Activated T-cell treated with anti-CD3 and anti-CD28 coated beads, Interleukin-2, amount 50 U/mL, for 1 hour (primary cell): ENCODE results near the gene ADCY10.
"Not testable (repeated sequence)": the region's sequence is repeated elsewhere in the genome, so short reads cannot be mapped to it uniquely, and the experiment has no call there.

Experiments
- DNase-seq: peaks from one replicate; pipeline ENCODE4 v3.0.0-alpha.2; 2020

Gene ADCY10

GRCh38 chr1:167924543-167925231 lies 10.8 kb upstream of the ADCY10 start:
- DNase-seq: no peak

DNA sequence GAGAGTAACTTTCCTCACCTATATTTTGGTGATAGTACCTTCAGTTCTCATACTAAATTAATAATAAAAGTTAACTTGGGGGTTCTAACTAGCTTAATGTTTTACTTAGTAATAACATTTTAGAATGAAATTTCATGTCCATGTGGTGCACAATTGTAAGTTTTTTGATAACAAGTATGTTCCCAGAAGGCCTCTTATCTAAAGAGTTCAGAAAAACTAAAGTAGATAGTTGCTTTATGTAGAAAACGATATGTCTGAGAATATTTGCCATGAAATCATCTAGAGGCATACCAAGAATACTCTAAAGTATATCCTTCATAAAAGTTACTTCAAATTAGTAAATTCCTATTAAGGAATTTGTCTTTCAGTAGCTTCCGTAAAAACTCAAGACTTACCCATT lies 10.2 kb upstream of the ADCY10 start:
- DNase-seq: no peak

DNA sequence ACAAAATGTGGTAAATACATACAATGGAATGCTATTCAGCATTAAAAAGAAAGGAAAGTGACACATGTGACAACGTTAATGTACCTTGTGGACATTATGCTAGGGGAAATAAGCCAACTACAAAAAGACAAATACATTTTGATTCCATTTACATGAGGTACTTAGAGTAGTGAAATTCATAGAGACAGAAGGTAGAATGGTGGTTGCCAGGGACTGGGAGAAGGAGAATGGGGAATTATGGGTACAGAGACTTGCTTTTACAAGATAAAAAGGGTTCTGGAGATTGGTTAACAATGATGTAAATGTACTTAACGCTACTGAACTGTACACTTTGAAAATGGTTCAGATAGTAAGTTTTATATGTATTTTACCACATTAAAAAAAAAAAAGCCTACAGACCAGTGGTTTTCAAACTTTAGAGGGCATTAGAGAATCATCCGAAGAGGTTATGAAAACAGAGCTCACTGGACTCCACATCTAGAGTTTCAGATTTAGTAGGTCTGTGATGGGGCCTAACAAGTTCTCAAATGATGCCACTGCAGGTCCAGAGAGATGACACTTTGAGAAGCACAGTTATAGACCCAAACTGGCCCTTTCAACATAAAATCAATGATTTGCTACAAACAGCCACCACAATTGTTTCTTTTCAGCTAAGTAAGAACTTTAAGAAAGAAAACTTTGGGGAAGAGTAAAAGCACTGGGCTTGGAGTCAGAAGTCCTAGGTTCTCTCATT lies 9.6 kb upstream of the ADCY10 start:
- DNase-seq: no peak

- no peak for DNase-seq
These were observed 8.7 kb upstream of the ADCY10 start for GRCh38 chr1:167922611-167923074.

- DNase-seq: no peak
These were observed 8.1 kb upstream of the ADCY10 start for GRCh38 chr1:167922023-167922422.

DNA sequence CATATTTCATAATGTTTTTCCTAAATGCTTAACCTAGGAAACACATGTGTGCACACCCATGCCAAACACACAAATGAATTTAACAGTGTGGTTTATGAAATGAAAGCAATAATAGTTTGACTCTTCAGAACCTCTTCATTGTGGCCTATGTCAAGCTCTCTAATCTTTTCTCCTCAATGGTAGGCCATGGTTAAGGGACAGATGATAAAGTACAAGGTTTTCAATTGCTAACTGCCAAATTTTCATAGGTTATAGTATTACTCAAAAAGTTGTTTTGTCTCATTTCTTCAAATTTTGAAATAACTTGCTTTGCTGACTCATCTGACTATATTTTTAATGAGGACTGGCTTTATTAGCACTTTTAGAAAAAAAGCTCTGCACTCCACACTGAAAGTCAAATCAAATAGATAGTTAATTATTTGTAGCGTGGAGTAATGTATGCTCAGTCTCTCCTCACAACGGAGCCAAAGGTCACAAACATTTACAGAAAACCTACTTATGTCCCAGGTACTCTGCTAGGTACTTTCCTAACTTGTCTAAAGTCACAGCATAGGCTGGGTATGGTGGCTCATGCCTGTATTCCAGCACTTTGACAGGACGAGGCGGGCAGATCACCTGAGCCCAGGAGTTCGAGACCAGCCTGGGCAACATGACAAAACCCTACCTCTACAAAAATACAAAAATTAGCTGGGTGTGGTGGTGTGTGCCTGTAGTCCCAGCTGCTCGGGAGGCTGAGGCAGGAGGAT lies 3.0 kb upstream of the ADCY10 start:
- no peak for DNase-seq

- no peak for DNase-seq
These were observed 1.6 kb upstream of the ADCY10 start for GRCh38 chr1:167915569-167915968.

- DNase-seq: no peak
These were observed 1.6 kb downstream of the ADCY10 start for GRCh38 chr1:167912294-167912693.

DNA sequence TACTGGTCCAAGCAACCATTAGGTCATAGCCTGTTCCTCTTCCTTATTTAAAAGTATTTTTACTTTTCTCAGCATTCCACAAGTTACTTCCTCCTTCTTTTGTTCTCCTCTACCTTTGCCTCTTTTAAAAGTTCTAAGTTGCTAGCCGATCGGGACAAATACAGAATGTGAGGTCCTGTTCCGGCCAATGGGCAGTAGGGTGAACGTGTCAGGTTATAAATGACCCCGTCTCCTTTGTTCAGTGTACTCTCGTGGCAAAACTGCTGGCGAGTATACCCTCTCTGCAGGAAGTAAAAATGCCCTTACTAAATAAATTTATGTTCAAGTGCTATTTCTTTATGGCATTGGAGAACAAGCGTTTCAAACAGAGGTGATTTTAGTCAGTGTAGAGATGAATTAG lies 2.5 kb downstream of the ADCY10 start:
- DNase-seq: no peak

DNA sequence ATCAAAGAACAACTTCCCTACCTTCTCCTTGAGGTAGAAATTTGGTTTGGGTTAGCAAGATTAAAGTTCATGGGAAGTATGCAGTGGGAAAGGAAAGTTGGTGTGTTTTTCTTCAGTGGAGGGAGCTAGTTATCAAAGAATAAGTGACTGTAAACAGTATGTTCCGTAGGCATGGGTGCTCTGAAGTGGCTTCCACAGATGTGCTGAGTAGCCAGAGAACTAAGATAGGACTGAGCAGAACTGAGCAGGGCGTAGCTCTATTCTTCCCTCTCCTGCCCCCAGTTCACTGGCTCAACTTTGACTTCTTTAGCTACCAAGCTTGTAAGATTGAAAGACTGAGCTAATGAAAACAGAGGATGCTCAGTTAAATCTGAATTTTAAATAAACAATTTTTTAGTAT lies 3.4 kb downstream of the ADCY10 start:
- DNase-seq: no peak

DNA sequence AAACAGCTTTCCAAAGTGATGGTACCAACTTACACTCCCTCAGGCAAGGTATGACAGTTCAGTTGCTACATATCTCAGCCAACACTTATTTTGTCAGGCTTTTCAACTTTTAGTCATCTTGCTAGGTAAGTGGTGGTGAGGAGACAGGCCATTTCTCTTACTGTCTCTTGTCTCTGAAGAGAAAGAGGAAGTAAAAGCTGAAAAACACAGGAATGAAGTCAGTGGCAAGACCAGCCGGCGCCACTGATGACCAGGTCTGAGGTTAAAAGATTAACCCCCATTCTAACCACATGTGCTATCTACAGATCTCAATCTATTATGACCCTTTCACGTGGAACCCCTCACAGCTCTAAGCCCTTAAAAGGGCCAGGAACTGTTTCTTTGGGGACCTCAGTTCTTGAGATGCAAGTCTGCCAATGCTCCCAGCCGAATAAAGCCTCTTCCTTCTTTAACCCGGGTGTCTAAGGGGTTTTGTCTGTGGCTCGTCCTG lies 4.2 kb downstream of the ADCY10 start:
- DNase-seq: no peak

GRCh38 chr1:167905671-167906070 lies 8.3 kb downstream of the ADCY10 start:
- DNase-seq: no peak

DNA sequence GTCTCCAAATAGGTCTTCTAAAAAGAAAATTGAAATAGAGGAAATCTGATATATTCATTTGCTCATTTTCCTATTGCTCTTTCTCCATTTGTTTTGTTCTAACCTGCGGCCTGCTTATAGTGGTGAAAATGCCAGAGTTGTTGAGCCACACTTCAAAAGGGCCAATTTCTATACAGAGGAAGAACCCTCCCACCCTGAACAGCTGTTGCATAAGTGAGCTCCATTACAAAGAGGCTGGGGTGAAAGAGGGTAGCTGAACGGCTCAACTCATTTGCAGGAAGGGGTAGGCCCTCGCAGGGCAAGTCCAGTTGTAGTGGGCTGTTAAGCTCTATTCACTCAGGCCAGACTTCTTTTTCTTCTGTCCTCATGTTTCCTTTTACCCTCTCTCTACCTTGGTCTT lies 8.8 kb downstream of the ADCY10 start:
- no peak for DNase-seq

DNA sequence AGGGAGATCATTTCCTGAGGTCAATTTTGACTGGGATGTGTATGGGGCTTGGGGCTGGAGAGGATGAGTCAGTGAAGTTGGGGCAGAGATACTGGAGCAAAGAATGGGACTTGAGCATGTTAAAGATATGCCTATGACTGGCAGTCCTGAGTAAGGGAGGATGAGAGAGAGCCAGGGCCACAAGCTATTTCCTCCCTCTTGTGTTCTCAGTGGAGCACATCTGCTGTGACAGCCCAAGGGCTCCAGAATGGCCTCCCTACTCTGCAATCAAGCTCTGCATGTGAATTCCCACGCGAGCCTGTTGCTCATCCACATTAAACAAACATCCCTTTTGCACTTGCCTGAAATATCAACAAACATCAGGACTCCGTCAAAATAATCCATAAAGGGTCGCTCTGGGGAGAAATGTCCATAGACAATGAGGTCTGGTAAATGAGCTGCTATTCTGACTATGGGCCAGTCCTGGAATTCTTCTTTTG lies 9.2 kb downstream of the ADCY10 start:
- DNase-seq: no peak

GRCh38 chr1:167900907-167901306 lies 13.0 kb downstream of the ADCY10 start:
- DNase-seq: no peak

DNA sequence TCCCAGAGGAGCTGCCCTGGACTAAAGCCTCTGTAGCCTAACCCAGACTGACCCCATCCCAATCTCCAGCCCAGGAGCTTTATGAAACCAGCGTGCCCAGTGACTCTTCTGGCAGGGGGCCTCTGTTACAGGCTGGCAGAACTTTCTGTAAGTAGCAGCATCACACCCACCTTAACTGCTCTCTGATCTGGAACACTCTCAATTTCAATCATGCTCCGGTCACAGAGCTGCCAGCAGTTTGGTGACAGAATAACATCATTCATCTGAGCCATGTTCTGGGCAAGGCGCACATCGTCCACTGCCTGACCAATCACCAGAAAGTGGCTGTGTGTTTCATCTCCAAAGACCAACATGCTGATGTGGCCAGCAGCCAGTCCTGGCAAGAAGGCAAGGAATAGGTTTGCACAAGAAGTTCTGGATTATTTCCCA lies 14.7 kb downstream of the ADCY10 start:
- no peak for DNase-seq

- no peak for DNase-seq
These were observed 15.2 kb downstream of the ADCY10 start for GRCh38 chr1:167898578-167899222.

- no peak for DNase-seq
These were observed 20.1 kb downstream of the ADCY10 start for GRCh38 chr1:167893798-167894197.

DNA sequence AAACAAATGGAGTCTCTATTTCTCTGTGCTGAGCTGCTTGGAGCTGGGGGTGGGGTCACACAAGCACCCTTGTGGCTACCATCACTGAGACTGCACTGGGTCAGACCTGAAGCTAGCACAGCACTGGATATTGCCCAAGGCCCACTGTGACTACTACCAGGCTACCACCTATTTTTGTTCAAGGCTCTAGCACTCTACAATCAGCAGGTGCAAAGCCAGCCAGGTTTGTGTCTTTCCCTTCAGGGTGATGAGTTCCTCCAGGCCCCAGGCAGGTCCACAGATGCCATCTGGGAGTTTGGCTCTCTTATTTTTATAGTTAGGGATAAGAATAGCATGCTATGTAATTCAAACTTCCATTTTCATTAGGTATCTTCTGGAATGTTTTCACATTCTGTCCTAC lies 23.5 kb downstream of the ADCY10 start:
- no peak for DNase-seq

- not testable (repeated sequence) for DNase-seq
These were observed 26.7 kb downstream of the ADCY10 start for GRCh38 chr1:167887187-167887586.

GRCh38 chr1:167882376-167882775 lies 31.6 kb downstream of the ADCY10 start:
- no peak for DNase-seq

GRCh38 chr1:167881786-167882185 lies 32.1 kb downstream of the ADCY10 start:
- no peak for DNase-seq

- no peak for DNase-seq
These were observed 32.9 kb downstream of the ADCY10 start for GRCh38 chr1:167881069-167881468.
